ENCODE measurements around the gene PEX10.

Gene PEX10

DNA sequence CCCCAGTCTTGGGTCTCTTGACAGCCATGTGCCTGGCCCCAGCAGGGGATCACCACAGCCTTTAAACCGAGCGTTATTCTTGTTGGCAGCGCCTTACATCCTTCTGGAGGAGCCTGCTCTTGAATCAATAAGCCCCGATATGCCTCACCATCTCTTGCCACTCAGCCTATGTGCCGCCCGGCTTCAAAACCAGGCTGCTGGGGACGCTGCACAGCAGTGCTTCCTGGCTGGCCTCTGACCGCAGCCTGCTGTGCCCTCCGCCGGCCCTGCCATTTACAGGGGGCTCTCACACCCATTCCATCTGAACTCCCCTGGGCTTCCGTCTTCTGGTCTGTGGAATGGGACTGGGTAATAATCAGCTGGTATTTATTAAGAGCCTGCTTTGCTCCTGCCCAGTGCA, 3.0 kb upstream of the PEX10 start:
- TF ChIP-seq TEAD4 (IDR thresholded peaks at IDR 0.05), result no peak
- TF ChIP-seq USF1 (IDR thresholded peaks at IDR 0.05), result no peak
- no peak for TF ChIP-seq EGR1 (IDR thresholded peaks at IDR 0.05)
- no peak for TF ChIP-seq ZBTB7A (IDR thresholded peaks at IDR 0.05; ENCODE audit: low read depth)
- no peak for TF ChIP-seq MAX (IDR thresholded peaks at IDR 0.05)
- TF ChIP-seq EP300 (IDR thresholded peaks at IDR 0.05; ENCODE audit: borderline replicate concordance), result no peak
- no peak for TF ChIP-seq TCF12 (IDR thresholded peaks at IDR 0.05; ENCODE audit: low read depth)
- no peak for TF ChIP-seq YY1 (IDR thresholded peaks at IDR 0.05; ENCODE audit: low read depth)
- no peak for TF ChIP-seq NFIC (IDR thresholded peaks at IDR 0.05)
- TF ChIP-seq CEBPB (IDR thresholded peaks at IDR 0.05), result no peak
- no peak for TF ChIP-seq CREB1 (IDR thresholded peaks at IDR 0.05; ENCODE audit: low read depth)
- no peak for TF ChIP-seq TAF1 (IDR thresholded peaks at IDR 0.05; ENCODE audit: low read depth)
- TF ChIP-seq FOXM1 (IDR thresholded peaks at IDR 0.05; ENCODE audit: borderline replicate concordance, low read depth), result no peak
- no peak for TF ChIP-seq RAD21 (IDR thresholded peaks at IDR 0.05; ENCODE audit: low read depth)
- no peak for TF ChIP-seq REST (IDR thresholded peaks at IDR 0.05; ENCODE audit: low read depth)

DNA sequence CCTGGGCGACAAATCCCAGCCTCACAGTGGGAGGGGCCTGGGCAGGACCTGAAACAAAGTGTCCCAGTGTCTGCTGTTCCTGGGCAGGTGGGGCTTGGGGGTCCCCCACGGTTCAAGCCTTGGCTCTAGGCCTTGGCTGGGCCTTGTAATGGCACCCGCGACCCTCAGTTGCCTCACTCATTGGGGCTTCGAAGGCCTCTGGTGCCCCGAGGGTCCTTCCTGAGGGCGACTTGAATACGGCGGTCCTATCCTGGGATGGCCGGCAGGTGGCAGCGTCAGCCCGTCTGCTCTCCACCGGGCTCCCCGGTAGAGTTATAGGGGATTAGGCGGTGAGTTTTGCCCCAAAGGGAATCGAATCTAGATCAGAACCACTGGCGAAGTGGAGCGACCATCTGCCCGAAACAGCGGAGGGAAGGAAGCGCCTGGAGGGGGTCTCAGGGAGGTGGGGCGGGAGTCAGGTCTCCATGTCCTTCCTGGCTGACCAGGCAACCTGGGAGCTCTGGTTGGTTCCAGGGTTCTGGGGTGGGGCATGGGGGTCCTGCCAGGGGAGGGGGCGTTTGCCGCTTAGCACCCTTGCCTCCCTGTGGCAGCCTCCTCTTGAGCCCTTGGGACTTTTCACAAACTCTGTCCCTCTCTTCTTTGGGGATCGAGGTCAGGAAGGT, 2.1 kb upstream of the PEX10 start:
- TF ChIP-seq TCF12 (IDR thresholded peaks at IDR 0.05; ENCODE audit: low read depth) (no peak), RAD21 (IDR thresholded peaks at IDR 0.05; ENCODE audit: low read depth) (peak; percentile 95), CEBPB (IDR thresholded peaks at IDR 0.05) (no peak), TEAD4 (IDR thresholded peaks at IDR 0.05) (no peak), YY1 (IDR thresholded peaks at IDR 0.05; ENCODE audit: low read depth) (no peak), ZBTB7A (IDR thresholded peaks at IDR 0.05; ENCODE audit: low read depth) (no peak), USF1 (IDR thresholded peaks at IDR 0.05) (no peak), MAX (IDR thresholded peaks at IDR 0.05) (peak; percentile 18; the same call in 1 of the 2 replicates)

GRCh38 chr1:2413495-2414296, 1.3 kb upstream of the PEX10 start:
- TF ChIP-seq ZBTB7A (IDR thresholded peaks at IDR 0.05; ENCODE audit: low read depth) (peak; percentile 26; the same call in 1 of the 2 replicates), TAF1 (IDR thresholded peaks at IDR 0.05; ENCODE audit: low read depth) (no peak), MAX (IDR thresholded peaks at IDR 0.05) (no peak)

DNA sequence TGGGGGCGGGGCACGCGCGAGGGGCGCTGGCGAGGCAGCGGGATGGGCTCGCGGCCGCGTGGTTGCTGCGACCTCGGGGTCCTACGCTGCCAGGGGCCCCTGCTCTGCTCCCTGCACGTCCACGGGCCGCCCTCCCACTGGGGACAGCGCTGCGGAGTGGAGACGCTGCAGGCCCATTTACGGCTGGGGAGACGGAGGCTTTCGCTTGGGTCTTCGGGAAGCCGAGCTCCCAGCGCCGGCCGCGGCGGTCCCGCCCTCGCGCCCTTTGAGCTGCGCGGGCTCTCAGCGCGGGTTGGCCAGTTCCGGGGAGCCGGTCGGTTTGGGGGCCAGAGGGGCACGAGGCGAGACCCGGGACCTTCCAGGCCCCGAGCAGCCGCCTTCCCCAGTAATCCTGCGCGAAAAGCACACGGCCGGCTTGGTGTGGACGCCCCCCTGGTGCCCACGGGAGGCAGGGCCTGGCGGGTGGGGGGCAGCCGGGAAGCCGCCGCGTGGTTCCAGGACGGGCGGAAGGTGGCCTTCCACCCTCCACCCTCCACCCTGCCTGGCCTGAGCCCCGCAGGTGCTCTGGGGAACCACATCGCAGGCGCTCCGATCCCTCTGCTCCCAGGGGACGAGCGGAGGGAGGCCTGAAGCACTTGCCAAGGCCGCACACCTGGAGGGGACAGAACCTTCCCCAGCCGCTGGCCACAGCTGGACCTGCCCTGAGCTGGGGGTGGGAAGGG, 570 bp upstream of the PEX10 start:
- 0 out of 2 replicates have a peak, but pooled peaks have one; percentile 48 for TF ChIP-seq ZBTB7A (IDR thresholded peaks at IDR 0.05; ENCODE audit: low read depth)
- 0 out of 2 replicates have a peak, but pooled peaks have one; percentile 15 for TF ChIP-seq TCF12 (IDR thresholded peaks at IDR 0.05; ENCODE audit: low read depth)
- no peak for TF ChIP-seq REST (IDR thresholded peaks at IDR 0.05; ENCODE audit: low read depth)
- TF ChIP-seq FOXM1 (IDR thresholded peaks at IDR 0.05; ENCODE audit: borderline replicate concordance, low read depth), result no peak
- no peak for TF ChIP-seq USF1 (IDR thresholded peaks at IDR 0.05)
- no peak for TF ChIP-seq CREB1 (IDR thresholded peaks at IDR 0.05; ENCODE audit: low read depth)
- TF ChIP-seq EP300 (IDR thresholded peaks at IDR 0.05; ENCODE audit: borderline replicate concordance), result no peak
- TF ChIP-seq TEAD4 (IDR thresholded peaks at IDR 0.05), result no peak
- peak; percentile 77 for TF ChIP-seq MAX (IDR thresholded peaks at IDR 0.05)
- TF ChIP-seq CEBPB (IDR thresholded peaks at IDR 0.05), result no peak

Measured in Ishikawa (cell line).